GM12878 (cell line): ENCODE measurements around the gene UTF1. TPM values are rescaled to one million over a fixed set of nuclear protein-coding genes. Genes with fewer than 3 reads are reported as not detected.

Source experiments
- ATAC-seq: fragments of 200-7000 bp; cut with Tn5 transposase; 3 replicates; pipeline ENCODE4 v1.9.1; 2020; ENCODE audit warnings: mild to moderate bottlenecking, moderate library complexity
- BruUV-seq: library from RNA; stranded (reverse); fragments of 400-500 nt; replicated peaks from 2 replicates; lab custom pipeline; 2021; lab: Mats Ljungman, UMichigan
- CTCF ChIA-PET: fragments of 300-600 bp; sonication (Branson Sonifier 250); formaldehyde crosslinking; extraction: SDS; loops from one replicate; lab custom pipeline; 2021; ENCODE audit warnings: inconsistent platforms; lab: Yijun Ruan, JAX
- POLR2A ChIA-PET: fragments of 350-600 bp; formaldehyde crosslinking; extraction: SDS; loops from one replicate; lab custom pipeline; 2021; ENCODE audit warnings: inconsistent platforms; lab: Charles Lee
- RAD21 ChIA-PET: fragments of 300-600 bp; sonication (Branson Sonifier 250); formaldehyde crosslinking; loops from one replicate; lab custom pipeline; 2023; ENCODE audit warnings: antibody characterized with exemption; ENCODE audit not compliant: unreplicated experiment; lab: Charles Lee
- SMC1A ChIA-PET: fragments of 300-600 bp; sonication (Branson Sonifier 250); formaldehyde crosslinking; loops from one replicate; lab custom pipeline; 2023; ENCODE audit not compliant: unreplicated experiment, uncharacterized antibody; lab: Charles Lee
- DNase-seq: peaks from one replicate; pipeline ENCODE4 v3.0.0-alpha.2; 2011; ENCODE audit warnings: low read depth, low spot score
- FAIRE-seq: peaks from 3 replicates; lab custom pipeline; 2011; peaks lifted over from hg19 to GRCh38; lab: Jason Lieb, UNC
- H2AFZ ChIP-seq: 2 replicates; pipeline ENCODE4 v1.6.0; 2011; ENCODE audit warnings: low read depth, low read length, control low read depth; ENCODE audit not compliant: control insufficient read depth
- H3K27ac ChIP-seq: 2 replicates; pipeline ENCODE4 v1.5.1; 2011; ENCODE audit warnings: control low read depth; ENCODE audit not compliant: control insufficient read depth, insufficient read depth
- H3K27me3 ChIP-seq, 2 experiments: replicated peaks in 1 of 2; 2 replicates each; pipeline versions ENCODE4 v1.6.0 to v1.6.1; 2011; ENCODE audit warnings: low read length in 1 of 2; ENCODE audit not compliant: control insufficient read depth in 2 of 2, insufficient read depth in 2 of 2
- H3K36me3 ChIP-seq, 2 experiments: 2 replicates each; pipeline ENCODE4 v1.5.1; 2011; ENCODE audit warnings: low read length in 1 of 2; ENCODE audit not compliant: control insufficient read depth in 2 of 2, insufficient read depth in 2 of 2
- H3K4me1 ChIP-seq: 2 replicates; pipeline ENCODE4 v1.6.1; 2011; ENCODE audit warnings: mild to moderate bottlenecking, low read length, moderate library complexity, mixed read lengths; ENCODE audit not compliant: control insufficient read depth, insufficient read depth
- H3K4me2 ChIP-seq: 2 replicates; pipeline ENCODE4 v1.6.0; 2011; ENCODE audit warnings: control low read depth; ENCODE audit not compliant: control insufficient read depth, insufficient read depth
- H3K4me3 ChIP-seq: fragments of 200-600 bp; sonication (generic); 2 replicates; pipeline ENCODE4 v1.5.1; 2016
- H3K79me2 ChIP-seq: 2 replicates; pipeline ENCODE4 v1.6.0; 2011; ENCODE audit warnings: low read length; ENCODE audit not compliant: control insufficient read depth, insufficient read depth
- H3K9ac ChIP-seq: 2 replicates; pipeline ENCODE4 v1.8.0; 2011; ENCODE audit warnings: low read length, control low read depth, mixed read lengths; ENCODE audit not compliant: control insufficient read depth, insufficient read depth
- H3K9me3 ChIP-seq: replicated peaks from 3 replicates; pipeline ENCODE4 v1.5.1; 2011; ENCODE audit warnings: mild to moderate bottlenecking, low read length; ENCODE audit not compliant: control insufficient read depth, insufficient read depth
- H4K20me1 ChIP-seq: 2 replicates; pipeline ENCODE4 v1.6.0; 2011; ENCODE audit not compliant: control insufficient read depth, insufficient read depth
- ASH2L ChIP-seq: fragments of 300-600, 200-600 bp; sonication (generic); IDR thresholded peaks from 2 replicates; pipeline ENCODE4 v1.6.1; 2017; ENCODE audit warnings: low read depth, mild to moderate bottlenecking, borderline replicate concordance
- CREB1 ChIP-seq: IDR thresholded peaks from 2 replicates; pipeline ENCODE4 v1.6.1; 2012; ENCODE audit warnings: low read depth, mild to moderate bottlenecking, inconsistent platforms
- KDM1A ChIP-seq: fragments of 200-600 bp; sonication (generic); IDR thresholded peaks from 2 replicates; pipeline ENCODE4 v1.6.1; 2016; ENCODE audit warnings: borderline replicate concordance
- POU2F2 ChIP-seq: IDR thresholded peaks from 3 replicates; pipeline ENCODE4 v1.6.1; 2011; ENCODE audit warnings: low read depth, mild to moderate bottlenecking, low read length, borderline replicate concordance
- PRDM15 ChIP-seq: fragments of 450-650 bp; formaldehyde crosslinking; IDR thresholded peaks from 2 replicates; pipeline ENCODE4 v1.4.0; 2020; ENCODE audit warnings: mild to moderate bottlenecking, moderate library complexity
- ZNF217 ChIP-seq: fragments of 450-650 bp; IDR thresholded peaks from 2 replicates; pipeline ENCODE4 v1.6.1; 2017; ENCODE audit warnings: antibody characterized with exemption, mild to moderate bottlenecking
- WGBS: methylation state at CpG from one replicate; pipeline ENCODE4 v1.1.6; 2016; ENCODE audit warnings: low lambda C conversion rate; ENCODE audit not compliant: insufficient replicate concordance, insufficient coverage; ENCODE audit errors: missing lambda C conversion rate; 5-methylcytosine and 5-hydroxymethylcytosine counted together
- in situ Hi-C: fragments of 300-500 bp; cut with MboI; formaldehyde crosslinking; loops from 9 replicates; pipeline ENCODE4 v1.14.3; 2018; ENCODE audit warnings: mixed read lengths
- intact Hi-C: fragments of 100-400 bp; cut with micrococcal nuclease; formaldehyde crosslinking; loops from one replicate; pipeline ENCODE4 v1.14.2; 2022; ENCODE audit not compliant: unreplicated experiment
- polyA plus RNA-seq, 11 experiments: library from polyadenylated mRNA; depleted of rRNA in 4 of 11; unstranded in 6 of 11; stranded (reverse) in 5 of 11; fragments of >200 nt; fragmentation: Nextera tagmentation in 4 of 11; fragmentation: Illumina TruSeq in 1 of 11; extraction: Ambion mirVana in 4 of 11; extraction: Trizol in 1 of 11; gene quantifications; 1 replicate in 1 of 11; 2 replicates in 10 of 11; pipeline versions ENCODE4 v1.2.1 to v1.2.3, GENCODE V29; 2011 to 2016; ENCODE audit warnings: inconsistent platforms in 2 of 11, missing spikeins in 2 of 11, low read depth in 1 of 11
- total RNA-seq, 4 experiments: library from RNA; depleted of rRNA in 3 of 4; stranded (reverse); fragments of >200 nt in 3 of 4; fragmentation: Illumina TruSeq in 1 of 4; extraction: Trizol in 1 of 4; gene quantifications; 2 replicates each; pipeline versions ENCODE4 v1.2.1 to v1.2.3, GENCODE V29; 2013 to 2021
- TF ChIP-seq, protein P1 (sequence below): fragments of 150-350 bp; IDR thresholded peaks from 2 replicates; pipeline ENCODE4 v1.6.1; 2016; ENCODE audit warnings: low read depth, low read length
- TF ChIP-seq, protein P2 (sequence below): fragments of 450-650 bp; IDR thresholded peaks from 2 replicates; pipeline ENCODE4 v1.6.1; 2017; ENCODE audit warnings: mild to moderate bottlenecking, low read depth, inconsistent platforms; ENCODE audit not compliant: poor library complexity, severe bottlenecking

The UTF1 gene
- total and polyA plus RNA-seq, 10 of the 15 experiments (the other 5 are each of a cell fraction or from before 2014, with no cell fraction given) = not detected

- TF ChIP-seq, protein P1, sequence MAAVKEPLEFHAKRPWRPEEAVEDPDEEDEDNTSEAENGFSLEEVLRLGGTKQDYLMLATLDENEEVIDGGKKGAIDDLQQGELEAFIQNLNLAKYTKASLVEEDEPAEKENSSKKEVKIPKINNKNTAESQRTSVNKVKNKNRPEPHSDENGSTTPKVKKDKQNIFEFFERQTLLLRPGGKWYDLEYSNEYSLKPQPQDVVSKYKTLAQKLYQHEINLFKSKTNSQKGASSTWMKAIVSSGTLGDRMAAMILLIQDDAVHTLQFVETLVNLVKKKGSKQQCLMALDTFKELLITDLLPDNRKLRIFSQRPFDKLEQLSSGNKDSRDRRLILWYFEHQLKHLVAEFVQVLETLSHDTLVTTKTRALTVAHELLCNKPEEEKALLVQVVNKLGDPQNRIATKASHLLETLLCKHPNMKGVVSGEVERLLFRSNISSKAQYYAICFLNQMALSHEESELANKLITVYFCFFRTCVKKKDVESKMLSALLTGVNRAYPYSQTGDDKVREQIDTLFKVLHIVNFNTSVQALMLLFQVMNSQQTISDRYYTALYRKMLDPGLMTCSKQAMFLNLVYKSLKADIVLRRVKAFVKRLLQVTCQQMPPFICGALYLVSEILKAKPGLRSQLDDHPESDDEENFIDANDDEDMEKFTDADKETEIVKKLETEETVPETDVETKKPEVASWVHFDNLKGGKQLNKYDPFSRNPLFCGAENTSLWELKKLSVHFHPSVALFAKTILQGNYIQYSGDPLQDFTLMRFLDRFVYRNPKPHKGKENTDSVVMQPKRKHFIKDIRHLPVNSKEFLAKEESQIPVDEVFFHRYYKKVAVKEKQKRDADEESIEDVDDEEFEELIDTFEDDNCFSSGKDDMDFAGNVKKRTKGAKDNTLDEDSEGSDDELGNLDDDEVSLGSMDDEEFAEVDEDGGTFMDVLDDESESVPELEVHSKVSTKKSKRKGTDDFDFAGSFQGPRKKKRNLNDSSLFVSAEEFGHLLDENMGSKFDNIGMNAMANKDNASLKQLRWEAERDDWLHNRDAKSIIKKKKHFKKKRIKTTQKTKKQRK = no peak
- TF ChIP-seq POU2F2 = no peak
- TF ChIP-seq ZNF217 = no peak
- TF ChIP-seq ASH2L = no peak
- TF ChIP-seq, protein P2, sequence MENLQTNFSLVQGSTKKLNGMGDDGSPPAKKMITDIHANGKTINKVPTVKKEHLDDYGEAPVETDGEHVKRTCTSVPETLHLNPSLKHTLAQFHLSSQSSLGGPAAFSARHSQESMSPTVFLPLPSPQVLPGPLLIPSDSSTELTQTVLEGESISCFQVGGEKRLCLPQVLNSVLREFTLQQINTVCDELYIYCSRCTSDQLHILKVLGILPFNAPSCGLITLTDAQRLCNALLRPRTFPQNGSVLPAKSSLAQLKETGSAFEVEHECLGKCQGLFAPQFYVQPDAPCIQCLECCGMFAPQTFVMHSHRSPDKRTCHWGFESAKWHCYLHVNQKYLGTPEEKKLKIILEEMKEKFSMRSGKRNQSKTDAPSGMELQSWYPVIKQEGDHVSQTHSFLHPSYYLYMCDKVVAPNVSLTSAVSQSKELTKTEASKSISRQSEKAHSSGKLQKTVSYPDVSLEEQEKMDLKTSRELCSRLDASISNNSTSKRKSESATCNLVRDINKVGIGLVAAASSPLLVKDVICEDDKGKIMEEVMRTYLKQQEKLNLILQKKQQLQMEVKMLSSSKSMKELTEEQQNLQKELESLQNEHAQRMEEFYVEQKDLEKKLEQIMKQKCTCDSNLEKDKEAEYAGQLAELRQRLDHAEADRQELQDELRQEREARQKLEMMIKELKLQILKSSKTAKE = no peak
- TF ChIP-seq CREB1 = no peak
Measured at GRCh38 chr10:133184591-133185244, 45.3 kb upstream of the UTF1 start (continued).

DNA sequence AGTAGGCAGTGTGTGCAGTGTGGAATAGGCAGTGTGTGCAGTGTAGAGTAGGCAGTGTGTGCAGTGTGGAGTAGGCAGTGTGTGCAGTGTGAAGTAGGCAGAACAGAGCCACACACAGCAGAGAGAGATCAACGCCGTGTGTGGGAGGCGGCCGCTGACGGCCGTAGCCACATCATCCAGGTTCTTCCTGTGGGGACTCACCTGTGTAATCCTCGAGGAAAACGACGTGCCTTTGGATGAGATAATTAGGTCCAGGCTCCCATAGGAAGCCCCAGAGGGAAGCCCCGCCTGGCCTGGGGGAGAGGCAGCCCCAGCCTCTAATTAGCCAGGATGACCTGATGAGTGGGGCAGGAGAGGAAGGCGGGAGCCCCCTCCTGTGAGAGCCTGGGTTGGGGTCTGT lies 44.6 kb upstream of the UTF1 start:
- Histone ChIP-seq H4K20me1 (no peaks in the 10 kb centered on the region), H3K4me3 (no peak overlapping the region), H3K27ac (no peak overlapping the region), H3K4me2 (no peak overlapping the region), H3K36me3 (no peaks in the 10 kb centered on the region), H2AFZ (no peak overlapping the region), H3K79me2 (no peaks in the 10 kb centered on the region), H3K27me3 (no peaks in the 10 kb centered on the region), H3K4me1 (no peaks in the 10 kb centered on the region), H3K9me3 (no peaks in the 10 kb centered on the region; the same call in 2 of the 3 replicates), H3K9ac (no peak overlapping the region)
- POLR2A ChIA-PET = no interaction called here
- ATAC-seq (no peak), DNase-seq (no peak), FAIRE-seq (no peak)
- in situ Hi-C loops (no loop called here), intact Hi-C loops (no loop called here)
- BruUV-seq = no TSS peak
- SMC1A ChIA-PET = no interaction called here
- CTCF ChIA-PET = no interaction called here
- WGBS = 65% methylated on average over 9 of the region's 11 CpGs
- RAD21 ChIA-PET = no interaction called here
- TF ChIP-seq PRDM15 (CRISPR knock-in tag) (no peak), KDM1A (no peak)
